HG02610 (cell line): ENCODE measurements around the gene CLIC6.
"Not testable (repeated sequence)": the region's sequence is repeated elsewhere in the genome, so short reads cannot be mapped to it uniquely, and the experiment has no call there.

ENCODE experiments used
- ATAC-seq: cut with Tn5 transposase; IDR thresholded peaks from one replicate; pipeline ENCODE4 v1.9.1; 2021; ENCODE audit warnings: mild to moderate bottlenecking, moderate library complexity; ENCODE audit not compliant: unreplicated experiment

The CLIC6 gene

GRCh38 chr21:34691390-34692032, 22.7 kb downstream of the CLIC6 start:
- no peak for ATAC-seq

GRCh38 chr21:34692458-34693020, 23.7 kb downstream of the CLIC6 start:
- no peak for ATAC-seq

GRCh38 chr21:34693192-34693810, 24.5 kb downstream of the CLIC6 start:
- no peak for ATAC-seq

GRCh38 chr21:34695434-34695833, 26.6 kb downstream of the CLIC6 start:
- peak; percentile 87 for ATAC-seq

GRCh38 chr21:34696121-34696520, 27.3 kb downstream of the CLIC6 start:
- no peak for ATAC-seq

GRCh38 chr21:34697826-34698225, 29.0 kb downstream of the CLIC6 start:
- no peak for ATAC-seq

- ATAC-seq: no peak
These were observed 29.6 kb downstream of the CLIC6 start for GRCh38 chr21:34698270-34699015.

- no peak for ATAC-seq
These were observed 31.8 kb downstream of the CLIC6 start for GRCh38 chr21:34700605-34701004.

- no peak for ATAC-seq
These were observed 32.9 kb downstream of the CLIC6 start for GRCh38 chr21:34701726-34702125.

GRCh38 chr21:34702341-34703170, 33.8 kb downstream of the CLIC6 start:
- ATAC-seq: no peak

GRCh38 chr21:34703571-34703970, 34.8 kb downstream of the CLIC6 start:
- ATAC-seq: no peak

- ATAC-seq: no peak
These were observed 35.3 kb downstream of the CLIC6 start for GRCh38 chr21:34704119-34704518.

- ATAC-seq: no peak
These were observed 36.2 kb downstream of the CLIC6 start for GRCh38 chr21:34705011-34705410.

GRCh38 chr21:34706337-34706736, 37.5 kb downstream of the CLIC6 start:
- ATAC-seq: no peak

- ATAC-seq: peak; percentile 91
These were observed 39.1 kb downstream of the CLIC6 start for GRCh38 chr21:34707876-34708325.

- ATAC-seq: no peak
These were observed 44.8 kb downstream of the CLIC6 start for GRCh38 chr21:34713621-34714020.

GRCh38 chr21:34715518-34715917, 46.7 kb downstream of the CLIC6 start:
- ATAC-seq: no peak

GRCh38 chr21:34715985-34716596, 47.3 kb downstream of the CLIC6 start:
- no peak for ATAC-seq

GRCh38 chr21:34718529-34718928, 49.7 kb downstream of the CLIC6 start:
- not testable (repeated sequence) for ATAC-seq

GRCh38 chr21:34722684-34723300, 54.0 kb downstream of the CLIC6 start:
- no peak for ATAC-seq
